Measurements from ENCODE around the gene KRT24.
A peak's percentile ranks its signal among the peaks of the same experiment; 100 is the strongest.

The KRT24 gene

GRCh38 chr17:40687106-40687505, 16.4 kb downstream of the KRT24 start:
- DNase-seq (ENCODE audit: insufficient read length) = no peak
- no peak for TF ChIP-seq POLR2A (IDR thresholded peaks at IDR 0.05; ENCODE audit: low read depth, low read length)
- TF ChIP-seq TAF1 (IDR thresholded peaks at IDR 0.05; ENCODE audit: borderline replicate concordance, low read depth, low read length) = no peak
- no peak for TF ChIP-seq POLR2AphosphoS5 (IDR thresholded peaks at IDR 0.05; ENCODE audit: low read depth, low read length)
- no peak for FAIRE-seq

GRCh38 chr17:40686192-40686591, 17.4 kb downstream of the KRT24 start:
- TF ChIP-seq POLR2A (IDR thresholded peaks at IDR 0.05; ENCODE audit: low read depth, low read length) (no peak), POLR2AphosphoS5 (IDR thresholded peaks at IDR 0.05; ENCODE audit: low read depth, low read length) (no peak), TAF1 (IDR thresholded peaks at IDR 0.05; ENCODE audit: borderline replicate concordance, low read depth, low read length) (no peak)
- FAIRE-seq (no peak), DNase-seq (ENCODE audit: insufficient read length) (no peak)

- TF ChIP-seq TAF1 (IDR thresholded peaks at IDR 0.05; ENCODE audit: borderline replicate concordance, low read depth, low read length) (no peak), POLR2AphosphoS5 (IDR thresholded peaks at IDR 0.05; ENCODE audit: low read depth, low read length) (no peak), POLR2A (IDR thresholded peaks at IDR 0.05; ENCODE audit: low read depth, low read length) (no peak)
- FAIRE-seq = no peak
- DNase-seq (ENCODE audit: insufficient read length) = no peak
These were observed 22.6 kb downstream of the KRT24 start for GRCh38 chr17:40680998-40681397.

DNA sequence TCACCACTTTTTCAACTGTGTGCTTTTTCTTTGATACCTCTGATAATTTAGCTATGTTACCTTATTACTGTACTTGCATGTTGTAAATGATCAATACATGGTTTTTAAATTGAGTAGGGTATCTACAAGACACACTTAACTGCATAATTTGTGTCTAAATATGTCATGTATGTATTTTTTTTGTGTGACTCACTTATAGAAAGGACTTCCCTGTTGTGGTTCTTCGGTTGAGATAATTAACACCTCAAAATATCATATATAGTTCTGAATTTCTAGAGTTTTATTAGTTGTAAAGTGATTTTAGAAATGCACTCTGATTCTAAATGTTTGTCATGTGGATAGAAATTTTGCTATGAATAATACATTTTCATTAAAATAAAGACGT, 24.0 kb downstream of the KRT24 start:
- no peak for DNase-seq (ENCODE audit: insufficient read length)
- FAIRE-seq = no peak
- TF ChIP-seq POLR2AphosphoS5 (IDR thresholded peaks at IDR 0.05; ENCODE audit: low read depth, low read length) (no peak), TAF1 (IDR thresholded peaks at IDR 0.05; ENCODE audit: borderline replicate concordance, low read depth, low read length) (no peak), POLR2A (IDR thresholded peaks at IDR 0.05; ENCODE audit: low read depth, low read length) (no peak)

DNA sequence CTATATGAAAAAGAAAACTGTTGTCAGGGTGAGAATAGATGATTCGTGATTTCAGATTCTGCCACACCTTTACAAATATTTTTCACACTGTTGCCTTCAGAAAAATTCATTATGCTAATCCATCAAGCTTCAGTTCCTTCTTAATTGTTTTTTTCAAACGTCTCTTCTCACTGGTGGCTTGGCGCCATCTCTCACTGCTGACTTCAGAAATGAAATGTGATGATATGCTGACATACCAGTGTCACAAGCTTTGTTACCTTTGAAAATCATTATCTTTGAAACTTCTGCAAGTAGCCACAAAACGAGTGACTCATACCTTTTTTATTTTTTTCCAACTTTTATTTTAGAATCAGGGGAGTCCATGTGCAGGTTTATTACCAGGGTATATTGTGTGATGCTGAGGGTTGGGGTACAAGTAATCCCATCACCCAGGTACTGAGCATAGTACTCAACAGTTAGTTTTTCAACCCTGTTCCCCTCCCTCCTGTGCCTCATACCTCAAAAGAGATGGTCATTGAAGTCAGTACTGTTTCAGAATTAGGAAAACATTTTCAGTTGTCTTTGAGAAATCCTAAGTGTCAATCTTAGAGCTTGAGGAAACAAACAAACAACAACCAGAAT, 24.5 kb downstream of the KRT24 start:
- no peak for DNase-seq (ENCODE audit: insufficient read length)
- TF ChIP-seq POLR2AphosphoS5 (IDR thresholded peaks at IDR 0.05; ENCODE audit: low read depth, low read length) (no peak), POLR2A (IDR thresholded peaks at IDR 0.05; ENCODE audit: low read depth, low read length) (no peak), TAF1 (IDR thresholded peaks at IDR 0.05; ENCODE audit: borderline replicate concordance, low read depth, low read length) (no peak)

GRCh38 chr17:40675905-40676304, 27.6 kb downstream of the KRT24 start:
- DNase-seq (ENCODE audit: insufficient read length) = no peak
- TF ChIP-seq POLR2AphosphoS5 (IDR thresholded peaks at IDR 0.05; ENCODE audit: low read depth, low read length) (no peak), TAF1 (IDR thresholded peaks at IDR 0.05; ENCODE audit: borderline replicate concordance, low read depth, low read length) (no peak), POLR2A (IDR thresholded peaks at IDR 0.05; ENCODE audit: low read depth, low read length) (no peak)
- no peak for FAIRE-seq

More for the DNA sequence above, 24.5 kb downstream of the KRT24 start:
- no peak for FAIRE-seq

DNA sequence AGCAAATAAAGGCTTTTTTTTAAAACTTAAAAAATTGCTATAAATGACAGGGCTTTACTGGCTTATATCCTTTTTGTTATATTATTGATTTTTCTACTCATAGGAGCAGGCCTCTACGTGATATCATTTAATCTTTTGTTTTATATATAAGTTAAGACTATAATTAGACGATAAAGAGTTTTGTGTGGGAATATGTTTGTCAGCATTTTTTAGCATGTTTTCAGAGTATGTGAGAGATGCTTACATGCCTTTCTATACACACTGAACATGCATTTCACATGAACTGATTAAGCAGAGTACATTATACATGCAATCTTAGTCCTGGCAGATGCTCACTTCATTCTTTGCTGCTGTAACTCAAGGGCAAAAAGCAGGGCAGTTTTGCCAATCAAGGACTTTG, 30.9 kb downstream of the KRT24 start:
- FAIRE-seq (no peak), DNase-seq (ENCODE audit: insufficient read length) (no peak)
- TF ChIP-seq POLR2A (IDR thresholded peaks at IDR 0.05; ENCODE audit: low read depth, low read length) (no peak), TAF1 (IDR thresholded peaks at IDR 0.05; ENCODE audit: borderline replicate concordance, low read depth, low read length) (no peak), POLR2AphosphoS5 (IDR thresholded peaks at IDR 0.05; ENCODE audit: low read depth, low read length) (no peak)

GRCh38 chr17:40671282-40671681, 32.3 kb downstream of the KRT24 start:
- DNase-seq (ENCODE audit: insufficient read length) (no peak), FAIRE-seq (no peak)
- TF ChIP-seq POLR2AphosphoS5 (IDR thresholded peaks at IDR 0.05; ENCODE audit: low read depth, low read length) (no peak), POLR2A (IDR thresholded peaks at IDR 0.05; ENCODE audit: low read depth, low read length) (no peak), TAF1 (IDR thresholded peaks at IDR 0.05; ENCODE audit: borderline replicate concordance, low read depth, low read length) (no peak)

- TF ChIP-seq POLR2A (IDR thresholded peaks at IDR 0.05; ENCODE audit: low read depth, low read length) (no peak), POLR2AphosphoS5 (IDR thresholded peaks at IDR 0.05; ENCODE audit: low read depth, low read length) (no peak), TAF1 (IDR thresholded peaks at IDR 0.05; ENCODE audit: borderline replicate concordance, low read depth, low read length) (no peak)
- DNase-seq (ENCODE audit: insufficient read length) (no peak), FAIRE-seq (no peak)
These were observed 37.2 kb downstream of the KRT24 start for GRCh38 chr17:40666331-40666730.

- TF ChIP-seq POLR2A (IDR thresholded peaks at IDR 0.05; ENCODE audit: low read depth, low read length) (no peak), POLR2AphosphoS5 (IDR thresholded peaks at IDR 0.05; ENCODE audit: low read depth, low read length) (no peak), TAF1 (IDR thresholded peaks at IDR 0.05; ENCODE audit: borderline replicate concordance, low read depth, low read length) (no peak)
- FAIRE-seq (peak; percentile 42), DNase-seq (ENCODE audit: insufficient read length) (no peak)
These were observed 38.8 kb downstream of the KRT24 start, which contains the start of gene KRT222 for GRCh38 chr17:40664582-40665333. Gene KRT222, minus strand, starts transcription at chr17:40665177. Its CDS starts 78 bp downstream, at chr17:40665099.

DNA sequence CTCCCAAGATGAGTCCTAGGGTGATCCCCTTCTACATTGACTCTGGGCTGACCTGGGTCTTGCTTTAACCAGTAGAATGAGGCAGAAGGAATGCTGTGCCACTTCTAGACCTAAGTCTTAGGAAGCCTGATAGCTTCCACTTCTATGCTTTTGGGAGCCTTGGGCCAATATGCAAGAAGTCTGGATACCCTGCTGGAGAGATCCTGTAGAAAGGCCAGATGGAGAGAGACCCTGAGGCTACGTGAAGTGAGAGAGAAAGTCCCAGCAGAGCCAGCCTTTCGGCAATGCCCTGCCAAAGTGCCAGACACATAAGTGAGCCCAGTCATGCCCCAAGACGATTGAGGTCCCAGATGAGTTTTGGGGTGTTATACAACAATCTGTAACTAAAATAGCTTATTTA, 40.3 kb downstream of the KRT24 start:
- FAIRE-seq (no peak), DNase-seq (ENCODE audit: insufficient read length) (no peak)
- TF ChIP-seq TAF1 (IDR thresholded peaks at IDR 0.05; ENCODE audit: borderline replicate concordance, low read depth, low read length) (no peak), POLR2AphosphoS5 (IDR thresholded peaks at IDR 0.05; ENCODE audit: low read depth, low read length) (no peak), POLR2A (IDR thresholded peaks at IDR 0.05; ENCODE audit: low read depth, low read length) (no peak)

DNA sequence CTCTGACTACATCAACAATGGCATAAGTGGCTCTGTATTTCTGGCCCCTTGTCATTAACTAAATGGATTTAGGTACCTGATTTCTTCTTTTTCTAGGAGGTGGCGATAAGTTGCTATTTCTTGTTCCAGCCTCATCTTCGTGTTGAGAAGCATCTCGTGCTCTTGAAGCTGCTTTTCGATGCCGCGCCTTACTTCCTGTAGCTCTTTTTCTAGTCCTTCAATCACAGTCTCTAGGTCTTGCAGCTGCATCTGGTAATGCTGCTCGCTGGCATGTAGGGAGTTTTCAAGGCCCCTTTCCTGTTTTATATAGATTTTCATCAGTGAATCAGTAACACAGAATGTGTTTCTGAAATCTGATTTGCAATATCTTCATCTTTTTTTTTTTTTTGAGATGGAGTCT, 43.6 kb downstream of the KRT24 start:
- FAIRE-seq = no peak
- TF ChIP-seq POLR2A (IDR thresholded peaks at IDR 0.05; ENCODE audit: low read depth, low read length) = no peak
- no peak for TF ChIP-seq POLR2AphosphoS5 (IDR thresholded peaks at IDR 0.05; ENCODE audit: low read depth, low read length)
- TF ChIP-seq TAF1 (IDR thresholded peaks at IDR 0.05; ENCODE audit: borderline replicate concordance, low read depth, low read length) = no peak
- no peak for DNase-seq (ENCODE audit: insufficient read length)

Measured in GM12892 (cell line).